Upper lobe of right lung (tissue), 1 donor: ENCODE results near the gene UFD1. TPM values are rescaled to one million over a fixed set of nuclear protein-coding genes. Genes with fewer than 3 reads are reported as not detected.
"Not testable (repeated sequence)": the region's sequence is repeated elsewhere in the genome, so short reads cannot be mapped to it uniquely, and the experiment has no call there.

Experiments
- ATAC-seq: fragments of 200-7000 bp; cut with Tn5 transposase; one replicate; pipeline ENCODE4 v1.9.1; 2020; ENCODE audit warnings: mild to moderate bottlenecking, moderate library complexity
- DNase-seq: peaks from one replicate; pipeline ENCODE4 v3.0.0-alpha.2; 2020
- H3K27ac ChIP-seq: fragments of 200-600 bp; one replicate; pipeline ENCODE4 v1.8.0; 2022
- H3K27me3 ChIP-seq: fragments of 200-600 bp; one replicate; pipeline ENCODE4 v1.8.0; 2022; ENCODE audit warnings: mild to moderate bottlenecking
- H3K36me3 ChIP-seq: fragments of 200-600 bp; one replicate; pipeline ENCODE4 v1.8.0; 2022
- H3K4me1 ChIP-seq: fragments of 200-600 bp; one replicate; pipeline ENCODE4 v1.8.0; 2022
- H3K4me3 ChIP-seq: fragments of 200-600 bp; one replicate; pipeline ENCODE4 v1.8.0; 2022; ENCODE audit warnings: mild to moderate bottlenecking
- H3K9me3 ChIP-seq: fragments of 200-600 bp; one replicate; pipeline ENCODE4 v1.8.0; 2022
- CTCF ChIP-seq: fragments of 200-600 bp; IDR thresholded peaks from one replicate; pipeline ENCODE4 v1.8.0; 2022; ENCODE audit warnings: antibody characterized with exemption
- intact Hi-C: fragments of 100-400 bp; cut with DNase I; formaldehyde crosslinking; loops from one replicate; pipeline ENCODE4 v1.11.0; 2022
- total RNA-seq: library from RNA; stranded (reverse); fragmentation: NEBNext Ultra II Directional; extraction: Animal tissue kit (Norgen Biotek cat#: 25700); gene quantifications from one replicate; pipeline ENCODE4 v1.2.1, GENCODE V29; 2021
- donor health status: DM: no; HTN: yes; CAD: no; lungs with severe emphysema.

UFD1 gene
- total RNA-seq, 1 donor from 2014 or later = 43.1 TPM

- H3K4me1 ChIP-seq = peaks cover 26% of the 10 kb centered on the region
- ATAC-seq = no peak
- TF ChIP-seq CTCF = no peak
- H3K4me3 ChIP-seq = no peak overlapping the region
- intact Hi-C loops = no loop called here
- no peaks in the 10 kb centered on the region for H3K9me3 ChIP-seq
- peaks cover 22% of the 10 kb centered on the region for H3K36me3 ChIP-seq
- H3K27ac ChIP-seq = no peak overlapping the region
- H3K27me3 ChIP-seq = no peaks in the 10 kb centered on the region
- DNase-seq = no peak
Observed at GRCh38 chr22:19448739-19449421, 30.1 kb downstream of the UFD1 start.

DNA sequence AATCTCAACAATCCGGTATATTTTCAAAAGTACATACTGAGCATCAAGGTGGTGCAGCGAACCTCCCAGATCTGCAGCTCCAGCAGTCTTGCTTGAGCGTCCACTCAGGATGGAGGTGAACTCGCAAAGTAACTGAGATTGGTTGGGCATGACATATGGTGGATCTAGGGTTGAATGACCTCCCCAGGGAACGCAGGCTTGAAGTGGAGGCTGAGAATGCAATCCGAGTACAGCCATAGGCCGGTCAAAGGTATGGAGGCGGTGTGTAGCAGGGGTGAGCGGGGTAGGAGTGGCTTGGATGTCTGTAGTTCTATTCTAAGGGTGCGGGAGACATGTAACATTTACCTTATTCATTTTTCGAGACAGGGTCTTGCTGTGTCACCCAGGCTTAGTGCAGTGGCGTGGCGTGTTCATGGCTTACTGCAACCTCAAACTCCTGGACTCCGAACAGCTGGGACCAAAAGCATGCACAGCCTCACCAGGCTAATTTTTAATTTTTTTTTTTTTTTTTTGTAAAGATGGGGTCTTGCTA lies 30.9 kb downstream of the UFD1 start:
- H3K4me1 ChIP-seq = peaks cover 26% of the 10 kb centered on the region
- H3K4me3 ChIP-seq = peak overlapping the region; percentile 90
- no peaks in the 10 kb centered on the region for H3K27me3 ChIP-seq
- intact Hi-C loops = no loop called here
- DNase-seq (no peak), ATAC-seq (peak; percentile 41)
- TF ChIP-seq CTCF = no peak
- peak overlapping the region; percentile 90 for H3K27ac ChIP-seq
- no peaks in the 10 kb centered on the region for H3K9me3 ChIP-seq
- H3K36me3 ChIP-seq = peaks cover 22% of the 10 kb centered on the region

GRCh38 chr22:19447330-19448075 lies 31.5 kb downstream of the UFD1 start, which contains the start of gene C22orf39:
TSS of gene C22orf39 (minus strand) at chr22:19447711. CDS start at chr22:19447688, 23 bp downstream.
- no peaks in the 10 kb centered on the region for H3K27me3 ChIP-seq
- peak within 1 kb of the TSS; percentile 90 for H3K4me3 ChIP-seq
- peaks cover 26% of the 10 kb centered on the region for H3K4me1 ChIP-seq
- DNase-seq (peak; percentile 93), ATAC-seq (peak; percentile 96)
- H3K9me3 ChIP-seq = no peaks in the 10 kb centered on the region
- peak within 1 kb of the TSS; percentile 90 for H3K27ac ChIP-seq
- intact Hi-C loops = no loop called here
- no peak for TF ChIP-seq CTCF
- peaks cover 22% of the 10 kb centered on the region for H3K36me3 ChIP-seq

DNA sequence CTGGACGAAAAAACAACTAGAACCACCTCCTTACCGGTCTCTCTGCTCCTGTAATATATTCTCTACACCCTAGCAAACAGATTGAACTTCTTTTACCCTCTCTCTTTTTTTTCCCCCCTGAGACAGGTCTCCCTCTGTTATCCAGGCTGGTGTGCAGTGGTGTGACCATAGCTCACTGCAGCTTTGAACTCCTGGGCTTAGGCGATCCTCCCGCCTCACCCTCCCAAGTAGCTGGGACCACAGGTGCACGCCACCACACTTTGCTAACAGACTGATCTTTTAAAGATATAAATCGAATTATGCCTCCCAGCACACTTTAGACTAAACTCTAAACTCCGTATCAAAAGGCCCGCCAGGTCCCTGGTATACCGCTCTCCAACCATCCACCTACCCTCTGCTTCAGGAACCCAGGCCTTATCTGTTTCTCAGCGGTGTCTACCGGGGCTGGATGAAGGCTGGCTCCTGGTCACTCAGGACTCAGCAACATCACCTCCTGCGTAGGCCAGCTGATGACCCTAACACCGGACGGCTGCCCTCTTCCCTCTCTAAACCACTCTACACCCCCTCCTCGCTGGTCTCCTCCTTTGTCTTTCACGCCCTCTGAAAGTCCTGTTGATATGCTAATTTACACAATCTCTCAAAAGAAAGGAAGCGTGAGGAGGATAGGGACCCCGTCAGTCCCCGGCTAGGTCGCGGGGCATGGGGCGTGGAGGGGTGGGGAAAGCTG lies 32.2 kb downstream of the UFD1 start:
- DNase-seq (no peak), ATAC-seq (peak; percentile 11)
- Histone ChIP-seq H3K4me1 (peaks cover 26% of the 10 kb centered on the region), H3K36me3 (peaks cover 24% of the 10 kb centered on the region), H3K4me3 (peak overlapping the region; percentile 90), H3K27ac (peak overlapping the region; percentile 90), H3K27me3 (no peaks in the 10 kb centered on the region), H3K9me3 (no peaks in the 10 kb centered on the region)
- intact Hi-C loops = no loop called here
- TF ChIP-seq CTCF = no peak

GRCh38 chr22:19445279-19445982 lies 33.6 kb downstream of the UFD1 start:
- intact Hi-C loops, H3K27me3 ChIP-seq, DNase-seq, H3K27ac ChIP-seq, H3K4me3 ChIP-seq, H3K9me3 ChIP-seq, ATAC-seq: not testable (repeated sequence)
- Histone ChIP-seq H3K36me3 (peaks cover 27% of the 10 kb centered on the region), H3K4me1 (peaks cover 26% of the 10 kb centered on the region)
